Fibroblast of skin of right quadriceps (primary cell): ENCODE results near the gene SLMAP.

Source experiments
- DNase-seq: peaks from one replicate; pipeline ENCODE4 v3.0.0-alpha.2; 2013

Gene SLMAP

DNA sequence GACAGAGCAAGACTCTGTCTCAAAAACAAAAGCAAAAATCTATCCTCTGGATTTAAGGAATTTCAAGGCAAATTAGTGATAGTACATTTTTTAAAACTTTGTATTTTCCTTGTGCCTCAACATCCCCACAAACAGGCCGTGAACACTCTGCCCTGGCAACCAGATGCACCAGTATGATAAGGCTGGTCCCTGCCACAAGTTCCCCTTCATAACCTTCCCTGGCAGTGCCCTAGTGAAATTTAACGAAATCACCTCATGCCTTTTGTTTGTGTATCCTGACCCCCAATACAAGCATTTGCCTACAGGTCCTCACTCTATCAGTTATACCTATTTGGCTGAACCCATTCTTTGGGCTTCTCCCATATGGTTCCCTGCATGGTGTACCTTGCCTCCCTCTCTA lies 144.7 kb downstream of the SLMAP start:
- DNase-seq, result no peak

DNA sequence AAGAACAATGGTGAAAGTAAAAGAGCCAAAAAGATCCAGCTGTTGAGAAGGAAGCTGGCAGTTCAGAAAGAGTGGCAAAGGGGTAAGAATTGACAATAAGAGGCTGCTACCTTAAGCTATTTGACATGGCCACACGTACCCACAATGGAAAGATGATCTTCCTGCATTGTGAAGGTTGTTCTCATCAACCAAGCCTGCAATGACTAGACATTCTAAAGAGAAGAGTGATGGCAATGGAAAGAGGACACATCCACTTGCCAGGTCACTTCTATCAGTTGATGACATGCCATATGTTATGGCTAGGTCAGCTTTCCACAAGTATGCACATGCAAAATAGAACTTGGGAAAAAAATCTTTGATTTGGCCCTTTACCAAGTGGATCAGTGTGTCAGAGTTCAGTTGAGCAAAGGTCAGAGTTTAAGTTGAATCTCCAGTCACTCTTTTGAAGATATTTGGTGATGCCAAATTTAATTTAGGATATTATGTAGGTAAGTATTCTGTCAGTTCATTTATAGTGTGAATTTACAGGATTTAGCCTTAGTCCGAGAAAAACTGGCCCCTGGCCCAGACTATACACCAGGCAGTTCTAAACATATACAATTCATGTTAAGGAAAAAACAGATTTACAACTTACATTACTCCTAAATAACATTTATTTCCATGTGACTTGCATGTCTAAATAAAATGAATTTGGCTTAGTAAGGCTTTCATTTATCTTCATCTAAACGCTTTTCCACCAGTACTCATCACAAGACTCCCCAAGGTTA lies 147.2 kb downstream of the SLMAP start:
- no peak for DNase-seq

DNA sequence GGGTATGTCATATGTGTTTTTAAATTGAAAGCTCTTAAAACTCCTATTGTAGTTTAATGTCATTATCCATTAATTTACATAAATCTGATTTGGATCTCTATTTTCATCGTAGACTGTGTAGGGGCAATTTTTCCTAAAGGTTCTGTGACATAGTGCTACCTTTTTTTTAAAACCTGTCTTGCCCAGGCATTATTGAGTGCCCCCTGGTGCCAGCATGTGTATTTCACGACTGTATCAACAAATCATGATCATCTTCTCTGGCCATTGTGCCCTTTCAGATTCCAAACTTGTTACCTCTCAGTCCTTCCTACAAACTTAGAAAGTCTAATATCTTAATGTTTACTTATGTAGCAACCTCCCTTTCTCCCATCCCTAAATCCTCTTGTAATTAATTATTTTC lies 154.9 kb downstream of the SLMAP start:
- DNase-seq, result no peak

DNA sequence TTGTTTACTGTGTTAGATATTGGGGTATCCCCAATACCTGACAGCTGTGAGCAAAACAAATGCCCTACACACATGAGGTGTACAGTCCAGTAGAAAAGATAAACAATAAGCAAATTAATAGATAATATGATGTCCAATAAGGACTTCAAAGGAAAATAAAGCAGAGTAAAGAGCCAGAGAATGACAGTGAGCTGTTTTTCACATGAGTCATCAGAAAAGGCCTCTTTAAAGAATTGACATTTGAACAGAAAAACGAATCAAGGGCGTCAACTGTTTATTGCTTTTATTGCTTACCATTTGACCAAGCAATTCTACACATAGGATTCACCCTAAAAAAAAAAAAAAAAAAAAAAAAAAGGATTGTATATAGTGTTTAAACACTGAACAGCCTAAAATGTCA lies 155.5 kb downstream of the SLMAP start:
- DNase-seq, result no peak

DNA sequence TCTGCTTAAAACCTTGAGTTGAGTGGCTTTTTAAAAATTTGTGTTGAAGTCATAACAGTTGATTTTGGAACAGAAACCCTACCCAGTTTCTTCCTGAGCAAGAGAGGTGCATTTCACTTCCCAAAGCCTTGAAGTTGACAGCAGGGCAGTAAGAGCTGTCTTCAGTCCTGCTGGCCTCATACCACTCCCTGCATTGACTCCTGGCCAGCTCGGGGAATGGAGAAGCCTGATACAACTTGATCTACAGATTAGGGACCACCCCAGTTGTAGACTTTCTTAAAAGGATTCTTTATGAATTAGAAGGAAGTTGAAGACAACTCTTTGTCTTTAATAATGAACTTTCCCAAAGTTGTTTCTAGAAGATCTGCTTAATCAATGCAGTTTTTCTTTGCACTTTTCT lies 161.5 kb downstream of the SLMAP start:
- peak; percentile 24 for DNase-seq

DNA sequence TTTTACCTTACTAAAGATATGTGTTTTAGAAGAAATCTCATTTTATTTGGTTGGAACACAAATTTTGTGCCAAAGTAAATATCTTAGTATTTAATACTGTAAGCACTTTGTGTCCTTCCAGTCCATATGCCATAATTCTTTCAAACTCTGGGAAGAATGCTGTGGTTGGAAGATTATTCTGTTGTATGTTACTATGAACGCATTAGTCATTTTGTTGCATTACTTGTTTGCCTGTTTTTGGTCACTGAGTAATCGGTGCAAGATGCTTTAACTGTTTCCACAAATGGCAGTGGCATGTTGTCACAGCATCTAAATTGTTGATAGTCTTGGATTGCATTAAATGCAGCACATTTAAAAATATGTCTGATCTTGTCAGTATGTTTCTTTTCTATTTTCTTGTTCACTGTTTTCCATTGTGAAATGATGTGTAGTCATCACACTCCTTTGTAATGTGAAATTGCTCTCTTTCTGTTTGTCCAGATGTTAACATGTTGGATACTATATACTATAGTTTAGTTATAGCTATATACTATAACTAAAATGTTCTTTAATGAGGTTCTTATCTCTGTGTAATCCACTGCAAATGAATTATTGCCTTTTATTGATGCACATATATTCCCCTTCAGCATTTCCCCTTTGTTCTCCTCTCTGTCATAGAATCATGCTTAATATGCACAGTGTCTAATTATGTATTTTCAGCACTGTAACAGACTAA lies 162.2 kb downstream of the SLMAP start:
- DNase-seq, result peak; percentile 94

DNA sequence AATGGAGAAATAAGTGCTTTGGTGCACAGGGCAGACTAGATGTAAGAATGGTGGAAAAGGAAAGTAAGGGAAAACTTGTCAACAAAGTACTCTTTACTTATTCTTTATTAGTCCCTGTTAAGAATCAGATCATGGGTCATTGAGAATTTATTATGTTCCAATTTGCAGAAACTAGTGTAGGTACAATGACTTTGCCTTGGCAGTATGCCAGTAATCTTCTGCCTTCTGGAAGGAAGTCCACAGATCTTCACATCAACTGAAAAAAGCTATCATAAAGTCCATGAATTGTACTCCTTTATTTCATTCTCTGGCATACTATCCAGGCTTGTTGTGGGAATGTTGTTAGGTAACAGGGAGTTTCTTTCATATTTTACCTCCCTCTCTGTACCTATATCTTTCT lies 163.9 kb downstream of the SLMAP start:
- no peak for DNase-seq

DNA sequence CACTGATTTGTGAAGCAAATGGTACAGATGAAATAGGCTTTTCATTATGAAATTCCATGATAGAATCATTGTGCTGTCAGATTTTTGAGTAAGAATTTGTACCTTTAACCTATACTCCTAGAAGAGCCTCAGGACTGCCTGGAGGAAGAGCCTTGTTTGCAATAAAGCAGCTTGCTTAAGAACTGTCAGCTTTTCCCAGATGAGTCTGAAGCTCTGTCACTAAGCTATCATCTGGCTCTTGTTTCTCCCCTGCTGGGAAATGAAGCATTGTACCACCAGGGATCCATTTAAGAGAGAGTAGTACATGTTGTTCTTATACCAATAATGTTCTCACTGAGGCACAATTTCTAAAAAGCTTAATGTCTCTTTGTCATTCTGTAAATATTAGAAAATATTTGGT lies 167.0 kb downstream of the SLMAP start:
- DNase-seq, result no peak

DNA sequence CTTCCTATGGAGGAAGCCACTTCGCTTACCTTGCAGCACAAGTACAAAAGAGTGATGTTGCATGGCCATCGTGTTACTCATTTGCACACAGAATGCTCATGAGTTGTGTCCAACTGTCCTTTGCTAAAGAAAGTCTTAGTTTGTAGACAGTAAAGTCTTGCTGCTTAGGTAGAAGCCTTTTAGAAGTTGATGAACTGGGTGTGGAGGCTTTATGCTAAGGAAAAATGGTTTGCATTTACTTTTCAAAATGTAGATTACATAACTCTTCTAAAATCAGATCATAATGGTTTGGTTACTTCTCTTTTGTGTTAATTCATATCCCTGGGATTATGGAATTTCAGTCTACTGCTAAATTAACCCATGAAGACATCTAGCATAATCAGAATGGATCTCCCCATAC lies 167.6 kb downstream of the SLMAP start:
- no peak for DNase-seq

DNA sequence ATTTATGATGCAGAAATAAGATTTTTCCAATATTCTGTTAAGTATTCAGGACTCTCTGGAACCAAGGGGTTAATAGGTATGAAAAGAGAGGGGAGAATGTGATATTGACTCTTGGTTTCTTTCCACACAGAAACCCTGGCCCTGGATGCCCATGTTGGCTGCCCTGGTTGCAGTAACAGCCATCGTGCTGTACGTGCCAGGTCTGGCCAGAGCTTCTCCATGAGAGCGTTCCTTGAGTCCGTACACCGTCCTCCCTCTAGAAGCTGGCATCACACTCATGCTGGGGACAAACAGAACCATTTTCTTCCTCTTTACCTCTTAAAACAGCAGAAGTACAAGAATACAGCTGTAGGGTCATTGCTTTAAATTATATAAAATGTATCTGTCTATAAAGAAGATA lies 171.1 kb downstream of the SLMAP start:
- DNase-seq, result no peak

DNA sequence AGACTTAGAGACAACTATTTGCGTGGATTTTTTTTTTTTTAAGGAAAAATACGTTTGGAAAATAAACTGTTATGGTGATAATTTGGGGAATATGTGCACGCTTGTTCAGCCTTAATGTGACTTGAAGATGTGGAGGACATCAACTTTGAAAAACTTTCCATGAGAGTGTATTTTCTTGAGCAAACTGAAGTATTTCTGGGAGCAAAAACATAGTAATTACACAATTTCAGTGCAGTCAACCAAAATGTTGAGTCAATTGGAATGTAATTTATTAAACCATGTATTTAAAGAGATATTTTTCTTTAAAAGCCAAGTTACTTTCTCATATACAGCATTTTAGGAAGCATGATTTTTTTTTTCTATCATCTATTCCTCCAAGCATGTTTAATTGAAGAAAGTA lies 171.8 kb downstream of the SLMAP start:
- no peak for DNase-seq

DNA sequence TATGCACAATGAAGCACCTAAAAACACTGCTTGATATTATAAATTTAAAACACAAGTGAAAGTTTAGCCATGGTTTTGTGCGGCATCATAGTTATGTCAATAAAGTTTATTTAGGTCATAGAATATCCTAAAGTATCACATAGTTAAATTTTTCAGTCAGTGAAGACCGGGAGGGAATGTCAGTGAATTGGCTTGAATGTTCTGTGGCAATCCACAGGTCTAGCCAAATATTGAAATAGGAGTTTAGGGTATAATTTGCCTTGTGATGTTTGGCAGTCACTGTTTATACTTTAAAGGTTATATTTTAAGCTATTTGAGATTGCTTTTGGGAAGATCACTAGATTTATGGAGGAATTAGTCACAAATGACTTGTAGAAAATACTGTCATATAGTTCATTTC lies 172.4 kb downstream of the SLMAP start:
- no peak for DNase-seq

DNA sequence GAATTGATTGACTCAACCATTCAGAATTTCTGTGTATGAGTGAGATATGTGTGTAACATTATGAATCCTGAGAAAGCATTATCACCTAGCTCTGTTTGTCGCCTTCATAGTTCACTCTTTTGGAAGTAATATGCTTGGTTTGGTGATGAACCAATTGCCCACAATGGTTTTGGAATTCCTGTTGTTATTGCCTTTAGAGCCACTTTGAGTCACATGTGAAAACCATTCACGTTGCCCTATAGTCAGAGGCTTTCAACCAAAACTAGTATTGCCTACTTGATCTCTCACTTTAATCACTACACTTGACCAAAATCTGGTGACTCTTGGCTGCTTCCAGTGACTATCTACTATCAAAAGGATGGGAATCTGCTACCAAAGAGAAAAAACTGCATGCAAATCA lies 173.9 kb downstream of the SLMAP start:
- DNase-seq, result no peak

DNA sequence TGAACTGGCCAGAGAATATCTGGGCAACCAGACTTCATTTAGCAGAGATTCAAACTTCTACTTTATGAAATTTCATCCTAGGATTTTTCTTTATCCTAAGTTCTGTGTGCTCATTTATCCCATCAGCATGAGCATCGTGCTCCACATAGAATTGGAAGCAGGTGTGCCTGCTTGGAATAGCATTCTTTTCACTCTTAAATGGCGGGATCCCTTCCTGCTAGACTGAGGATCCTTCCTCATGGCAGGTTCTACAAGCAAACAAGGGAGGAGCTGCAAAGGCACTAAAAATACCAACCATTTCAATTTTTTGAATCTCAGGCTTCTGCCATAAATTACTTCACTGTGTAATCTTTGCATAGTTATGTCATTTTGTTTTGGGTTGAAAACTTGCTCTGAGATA lies 177.5 kb downstream of the SLMAP start:
- DNase-seq, result no peak

DNA sequence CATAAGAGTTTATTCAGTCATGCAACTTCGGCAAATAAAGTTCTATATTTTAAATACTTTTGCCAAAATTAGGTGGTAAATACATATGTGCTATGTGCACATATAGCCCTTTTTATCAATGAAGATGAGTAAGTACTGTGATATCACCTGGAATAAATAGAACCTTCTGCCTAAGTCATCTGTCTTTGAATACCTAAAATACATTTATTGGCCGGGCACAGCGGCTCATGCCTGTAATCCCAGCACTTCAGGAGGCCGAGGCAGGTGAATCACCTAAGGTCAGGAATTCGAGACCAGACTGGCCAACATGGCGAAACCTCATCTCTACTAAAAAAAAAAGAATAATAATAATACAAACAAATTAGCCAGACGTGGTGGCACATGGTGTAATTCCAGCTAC lies 178.3 kb downstream of the SLMAP start:
- DNase-seq, result no peak

DNA sequence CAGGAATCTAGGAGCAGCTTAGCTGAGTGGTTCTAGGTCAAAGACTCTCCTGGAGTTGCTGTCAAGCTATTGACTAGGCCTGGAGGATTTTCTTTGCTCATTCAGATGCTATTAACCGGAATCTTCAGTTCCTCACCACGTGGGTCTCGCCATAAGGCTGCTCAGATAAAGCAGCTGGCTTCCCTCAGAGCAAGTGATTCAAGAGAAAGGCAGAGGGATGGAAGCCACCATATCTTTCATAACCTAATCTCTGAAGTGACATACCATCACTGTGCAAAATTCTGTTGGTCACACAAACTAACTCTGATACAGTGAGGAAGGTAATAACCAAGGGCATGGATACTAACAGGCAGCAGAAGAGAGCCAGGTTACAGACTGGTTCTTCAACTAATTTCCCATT lies 179.4 kb downstream of the SLMAP start:
- DNase-seq, result no peak

DNA sequence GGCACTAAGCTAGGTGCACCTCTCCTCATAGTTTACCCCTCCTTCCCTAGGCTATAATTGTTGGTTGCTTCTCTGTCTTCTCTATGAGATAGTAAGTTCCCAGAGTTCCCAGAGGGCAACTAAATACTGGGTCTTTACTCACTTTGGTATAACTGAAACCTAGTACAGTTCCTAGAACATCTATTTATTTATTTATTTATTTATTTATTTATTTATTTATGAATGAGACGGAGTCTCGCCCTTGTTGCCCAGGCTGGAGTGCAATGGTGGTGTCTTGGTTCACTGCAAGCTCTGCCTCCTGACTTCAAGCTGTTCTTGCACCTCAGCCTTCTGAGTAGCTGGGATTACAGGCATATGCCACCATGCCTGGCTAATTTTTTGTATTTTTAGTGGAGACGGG lies 181.0 kb downstream of the SLMAP start:
- DNase-seq, result no peak

DNA sequence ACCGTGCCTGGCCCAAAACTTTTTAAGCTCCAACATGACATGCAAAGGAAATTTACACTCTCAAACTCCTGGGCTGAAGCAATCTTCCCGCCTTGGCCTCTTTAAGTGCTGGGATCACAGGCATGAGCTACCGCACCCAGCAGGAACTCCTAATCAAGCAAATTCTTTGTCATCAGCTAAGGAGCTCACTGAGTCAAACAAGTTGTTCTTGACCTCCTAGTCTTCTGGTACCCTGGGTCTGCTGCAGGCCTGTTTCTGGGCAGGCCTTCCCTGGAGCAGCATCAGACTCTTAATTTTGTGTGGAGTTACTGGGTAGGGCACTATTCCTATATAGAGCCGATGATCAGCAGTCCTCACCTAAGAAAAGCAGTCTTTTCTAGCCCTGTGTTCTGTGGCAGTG lies 183.7 kb downstream of the SLMAP start:
- no peak for DNase-seq

DNA sequence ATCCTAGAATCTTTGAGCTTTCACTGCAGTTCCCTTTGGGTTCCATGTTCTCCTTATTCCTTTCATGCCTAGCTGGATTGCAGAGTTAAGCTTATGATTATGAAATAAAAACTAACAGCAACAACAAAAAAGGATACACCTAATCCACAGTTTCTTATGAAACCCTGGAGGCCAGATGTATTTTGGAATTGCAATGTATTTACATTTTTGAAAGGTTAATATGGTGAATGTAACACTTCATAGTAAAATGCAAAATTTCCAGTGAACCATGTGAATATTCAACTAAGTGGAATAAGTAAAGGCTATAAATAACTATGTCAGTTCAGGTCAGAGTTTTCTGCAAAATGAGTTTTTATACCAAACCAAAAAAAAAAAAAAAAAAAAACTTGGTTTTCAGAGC lies 186.3 kb downstream of the SLMAP start:
- DNase-seq, result no peak

DNA sequence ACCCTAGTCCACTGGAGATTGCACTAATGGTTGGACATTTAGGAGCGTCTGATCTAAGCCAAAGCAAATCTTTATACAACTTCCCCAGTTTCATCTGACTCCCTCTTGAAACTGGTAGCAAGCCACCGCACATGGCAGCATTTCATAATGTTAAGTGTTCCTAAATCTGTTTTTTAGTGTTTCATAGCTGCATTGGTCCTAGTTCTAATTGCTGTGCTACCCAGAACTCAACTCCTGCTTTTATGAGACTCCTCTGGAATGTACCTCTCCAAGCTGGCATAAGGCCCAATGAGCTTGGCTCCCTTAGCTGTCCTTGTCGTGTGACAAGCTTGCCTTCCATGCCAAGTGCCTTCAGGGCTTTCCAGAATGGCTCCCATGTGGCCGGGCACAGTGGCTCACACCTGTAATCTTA lies 186.8 kb downstream of the SLMAP start:
- DNase-seq, result no peak

DNA sequence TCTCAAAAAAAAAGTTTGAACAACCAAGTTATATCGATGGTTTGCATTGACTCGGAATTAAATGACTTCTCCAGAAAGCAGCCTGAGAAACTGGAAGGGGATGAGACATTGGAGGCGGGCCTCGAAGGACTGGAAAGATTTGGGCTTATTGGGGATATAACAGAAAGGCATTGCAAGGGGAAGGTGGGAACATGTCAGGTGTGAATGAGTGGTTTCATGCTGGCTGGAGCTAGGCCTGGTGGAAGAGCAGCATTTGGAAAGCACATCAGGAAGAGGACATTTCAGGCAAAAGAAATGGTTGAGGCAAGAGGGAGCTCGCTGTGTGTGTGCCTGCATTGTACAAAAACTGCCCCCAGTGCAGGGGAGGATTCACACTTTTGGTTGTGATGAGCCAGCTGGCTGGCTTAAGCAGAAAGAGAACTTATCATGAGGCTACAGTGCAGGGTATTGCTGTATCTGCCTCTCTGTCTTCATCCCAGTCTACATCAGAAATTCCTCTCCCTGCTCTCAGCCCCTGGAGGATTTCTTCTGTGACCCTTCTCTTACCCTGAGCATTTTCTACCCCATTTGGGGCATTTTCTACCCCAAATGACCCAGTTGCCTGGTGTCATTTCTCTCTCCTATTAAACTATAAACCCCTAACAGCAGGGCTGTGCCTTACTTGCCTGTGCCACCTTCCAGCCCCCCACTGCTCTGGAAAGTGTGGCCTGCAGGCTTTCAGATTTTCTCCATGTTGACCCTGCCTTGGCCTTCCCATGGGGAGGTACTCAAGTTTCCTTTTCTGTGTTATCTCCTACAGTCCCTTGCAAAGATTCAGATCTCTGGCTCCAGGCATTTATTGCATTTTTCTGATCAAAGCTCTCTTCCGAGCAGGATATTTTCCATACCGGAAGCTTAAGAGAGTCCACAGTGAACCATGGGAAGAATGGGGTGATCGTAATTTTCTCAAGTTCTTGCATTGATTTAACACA lies 187.7 kb downstream of the SLMAP start:
- peak; percentile 41 for DNase-seq

DNA sequence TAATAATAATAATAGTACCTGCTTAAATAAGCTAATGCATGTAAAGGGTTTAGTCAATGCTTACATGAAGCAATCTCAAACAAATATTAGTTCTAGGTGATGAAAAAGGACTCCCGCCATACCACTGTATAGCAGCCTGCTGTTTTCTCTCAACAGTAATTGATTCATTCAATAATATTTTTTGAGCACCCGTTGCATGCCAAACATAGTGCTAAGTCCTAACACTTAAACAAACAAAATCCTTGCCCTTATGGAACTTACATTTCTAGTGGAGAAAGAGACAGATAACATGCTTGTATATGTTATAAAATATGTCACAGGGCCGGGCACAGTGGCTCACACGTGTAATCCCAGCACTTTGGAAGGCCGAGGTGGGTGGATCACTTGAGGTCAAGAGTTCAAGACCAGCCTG lies 190.9 kb downstream of the SLMAP start:
- DNase-seq, result no peak

DNA sequence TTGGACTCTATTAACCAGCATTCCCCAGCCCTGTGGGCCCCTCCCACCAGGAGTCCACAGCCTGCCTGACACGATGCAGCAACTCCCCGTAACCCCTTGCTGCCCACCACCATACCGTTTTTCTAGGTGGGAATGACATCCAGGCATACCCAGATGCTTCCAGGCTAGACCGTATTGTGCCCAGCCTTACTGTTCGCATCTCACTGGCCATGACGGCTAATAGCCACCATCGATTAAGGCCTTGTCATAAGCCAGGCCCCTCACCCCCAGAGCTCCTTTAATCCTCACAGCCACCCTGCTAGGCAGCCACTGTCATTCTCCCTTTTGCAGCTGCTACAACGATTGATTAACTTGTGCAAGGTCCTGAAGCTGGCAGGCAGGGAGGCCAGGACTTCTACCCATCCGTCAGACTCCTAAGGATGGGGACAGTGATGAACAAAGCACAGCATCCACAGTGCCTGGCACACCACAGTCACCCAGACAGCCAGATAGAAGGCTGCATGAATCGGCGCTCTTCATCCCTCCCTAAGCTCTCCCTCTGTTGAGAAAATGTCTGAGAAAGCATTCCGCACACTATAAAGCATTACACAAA lies 192.1 kb downstream of the SLMAP start:
- DNase-seq, result no peak
